Measurements from ENCODE around the gene ARRDC3. TPM values are rescaled to one million over a fixed set of nuclear protein-coding genes. Genes with fewer than 3 reads are reported as not detected.

ARRDC3 gene
- 71.8 and 190 TPM in 2 replicates for total RNA-seq (2011; cell fraction: chromatin; rRNA removed; ENCODE audit: low replicate concordance)
- total RNA-seq (2011; cell fraction: nucleolus; rRNA removed), result 40.0 and 50.7 TPM in 2 replicates
- total RNA-seq (2011; cell fraction: nucleoplasm; rRNA removed), result 79.3 and 101 TPM in 2 replicates
- 45.2 and 46.2 TPM in 2 replicates for total RNA-seq (2014; rRNA removed)
- total RNA-seq (2014; rRNA removed; fragmentation: Illumina TruSeq; extraction: Trizol), result 54.4 and 58.1 TPM in 2 replicates
- total RNA-seq (2015; rRNA removed; fragmentation: Illumina TruSeq; extraction: Trizol), result 36.0 and 39.4 TPM in 2 replicates
- total RNA-seq (2021), result 42.1 and 49.1 TPM in 2 replicates
- polyA plus RNA-seq (2011; rRNA removed), result 40.4 and 41.0 TPM in 2 replicates
- 6.3 and 18.7 TPM in 2 replicates for polyA plus RNA-seq (2011; cell fraction: cytosol; rRNA removed)
- polyA plus RNA-seq (2011; cell fraction: nucleus; rRNA removed), result 49.0 and 78.9 TPM in 2 replicates
- 27.7 and 35.0 TPM in 2 replicates for polyA plus RNA-seq (2012)
- polyA plus RNA-seq (2014; fragmentation: Illumina TruSeq; extraction: Trizol), result 19.3 and 25.5 TPM in 2 replicates
- 10 to 100 TPM; 23.8 to 30.2 TPM for polyA plus RNA-seq (2014; fragmentation: Nextera tagmentation; extraction: Ambion mirVana)
- 15.3 and 15.9 TPM in 2 replicates for polyA plus RNA-seq (2014; rRNA removed)
- polyA minus RNA-seq (2011; rRNA and poly(A)+ RNA removed), result 193 and 245 TPM in 2 replicates
- polyA minus RNA-seq (2011; cell fraction: cytosol; rRNA and poly(A)+ RNA removed), result 88.1 and 97.8 TPM in 2 replicates
- polyA minus RNA-seq (2011; cell fraction: nucleus; rRNA and poly(A)+ RNA removed), result 124 and 274 TPM in 2 replicates
- percentile 99 among the genes with signal in this experiment for Bru-seq, nascent RNA
- BruChase-seq, experiment 1, labeled RNA remaining after a 2-hour chase, result percentile 98 among the genes with signal in this experiment
- BruChase-seq, experiment 2, labeled RNA remaining after a 6-hour chase, result percentile 99 among the genes with signal in this experiment
- long read RNA-seq, experiment 1, full-length matches to known transcripts, result 52 of 71 reads
- long read RNA-seq, experiment 1, partial matches to known transcripts, result 10 of 71 reads
- long read RNA-seq, experiment 1, other reads (novel, unspliced or antisense), result 9 of 71 reads
- long read RNA-seq, experiment 2, partial matches to known transcripts, result 0 of 14 reads
- long read RNA-seq, experiment 2, other reads (novel, unspliced or antisense), result 14 of 14 reads
- long read RNA-seq, experiment 3, full-length matches to known transcripts, result 3 of 14 reads
- long read RNA-seq, experiment 3, partial matches to known transcripts, result 0 of 14 reads
- long read RNA-seq, experiment 3, other reads (novel, unspliced or antisense), result 11 of 14 reads

DNA sequence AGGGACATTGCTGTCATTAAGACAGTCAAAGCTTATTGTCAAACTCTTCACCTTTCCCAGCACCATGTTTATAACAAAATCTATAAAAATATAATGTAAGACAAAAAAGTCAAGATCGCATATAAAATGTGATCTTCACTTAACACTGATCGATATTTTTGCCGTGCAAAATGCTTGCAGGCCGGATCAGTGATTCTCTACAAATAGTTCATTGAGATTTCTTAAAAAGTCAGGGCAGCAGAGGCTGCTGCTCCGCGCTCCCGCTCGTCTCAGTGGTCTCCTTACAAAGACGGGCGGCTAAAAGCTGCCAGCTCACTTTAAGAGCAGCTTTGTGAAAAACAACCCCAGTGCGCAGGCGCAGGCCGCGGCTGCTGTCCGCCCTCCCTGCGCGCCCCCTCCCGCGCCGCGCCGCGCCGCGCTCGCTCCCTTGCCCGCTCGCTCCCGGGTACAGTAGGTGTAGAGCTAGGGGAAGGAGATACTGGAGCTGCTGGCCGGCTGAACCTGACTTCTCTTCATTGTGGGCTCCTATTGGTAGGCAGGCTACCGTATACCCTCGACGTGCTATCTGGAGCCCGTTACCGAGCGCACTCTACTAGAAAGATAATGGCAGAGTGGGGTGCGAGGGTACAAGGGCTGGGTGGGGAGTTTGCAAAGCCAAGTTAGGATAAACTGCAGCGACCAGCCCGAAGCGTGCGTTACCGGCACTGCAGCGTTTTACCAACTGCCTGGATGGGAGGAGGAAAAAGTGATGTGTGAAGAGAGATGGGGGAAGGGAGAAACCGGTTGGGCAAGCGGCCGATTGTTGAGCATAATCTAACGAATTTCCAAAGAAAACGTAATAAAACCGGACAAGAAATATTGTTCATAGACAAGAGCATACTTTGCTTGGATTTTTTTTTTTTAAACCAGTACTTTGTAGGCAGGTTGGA, at the start of gene ARRDC3:
TSS of gene ARRDC3 (minus strand) at position 291 of the 929 bp plus-strand sequence. CDS start at position 66, 225 bp downstream.
- intact Hi-C loops (cut with micrococcal nuclease), result loop anchor here (1.0 kb wide), 1 partner anchor 137 kb away; no protein-coding TSS in a partner anchor
- no peaks in the 10 kb centered on the region for H3K27me3 ChIP-seq (ENCODE audit: control insufficient read depth in 2 of 2, insufficient read depth in 2 of 2, low read length in 2 of 2)
- H3K9me1 ChIP-seq (ENCODE audit: control insufficient read depth, insufficient read depth, low read length), result no peaks in the 10 kb centered on the region
- FAIRE-seq (peak; percentile 83), ATAC-seq (peak; percentile 64), DNase-seq (ENCODE audit: extremely low read depth in 1 of 4, low spot score in 3 of 4) (peak; percentile 81 to 98 (median 88))
- in situ Hi-C loops (cut with MboI), result loop anchor here (10.0 kb wide), 2 partner anchors 278 to 518 kb away; no protein-coding TSS in a partner anchor
- peak within 1 kb of the TSS; percentile 75 for H2AFZ ChIP-seq (ENCODE audit: low read depth, low read length)
- H3K9ac ChIP-seq (ENCODE audit: insufficient read depth in 1 of 2, low read depth in 2 of 2, low read length in 2 of 2), result peak within 1 kb of the TSS; percentile 93 to 98
- WGBS (ENCODE audit: insufficient coverage, low coverage, missing lambda C conversion rate), result under 1% methylated on average over 42 of the region's 49 CpGs
- H3K79me2 ChIP-seq (ENCODE audit: control insufficient read depth, insufficient read depth, low read length), result peaks cover 60% of the 10 kb centered on the region
- peak within 1 kb of the TSS; percentile 60 for H3K4me3 ChIP-seq
- H3K4me2 ChIP-seq (ENCODE audit: insufficient read depth, low read length), result peak within 1 kb of the TSS; percentile 85
- BruUV-seq (replicated peaks), result TSS peak; percentile 36
- no peaks in the 10 kb centered on the region; the same call in 1 of the 2 replicates for H3K9me3 ChIP-seq (replicated peaks; ENCODE audit: control insufficient read depth, insufficient read depth, low read depth, low read length)
- POLR2A ChIA-PET, result interaction anchor here (0.7 to 4.5 kb wide), 50 partner anchors 9 to 747 kb away, joined by 3 to 47 read pairs (median 4); no protein-coding TSS in a partner anchor
- peaks cover 10% of the 10 kb centered on the region; the same call in 2 of the 3 replicates for H3K36me3 ChIP-seq (ENCODE audit: control insufficient read depth, insufficient read depth, low read length)
- CTCF ChIA-PET (ENCODE audit: low intra/inter-chr PET ratio), result interaction anchor here (1.2 to 5.1 kb wide), 5 partner anchors 138 to 518 kb away, joined by 5 to 104 read pairs (median 42); no protein-coding TSS in a partner anchor
- H4K20me1 ChIP-seq (replicated peaks; ENCODE audit: control insufficient read depth, insufficient read depth, low read length), result 0 out of 2 replicates have a peak, but pooled peaks cover 3% of the 10 kb centered on the region
- peak within 1 kb of the TSS; percentile 96 for H3K27ac ChIP-seq (ENCODE audit: extremely low read depth, low read depth, low read length)
- no peaks in the 10 kb centered on the region for H3K4me1 ChIP-seq (replicated peaks in 1 of 2; ENCODE audit: control insufficient read depth in 2 of 2, insufficient read depth in 2 of 2, low read length in 2 of 2)
- TF ChIP-seq TCF15 (CRISPR knock-in tag; IDR thresholded peaks at IDR 0.05), result 0 out of 2 replicates have a peak, but pooled peaks have one; percentile 39
- TF ChIP-seq MAX (CRISPR knock-in tag; IDR thresholded peaks at IDR 0.05), result peak; percentile 62
- TF ChIP-seq, protein P1, sequence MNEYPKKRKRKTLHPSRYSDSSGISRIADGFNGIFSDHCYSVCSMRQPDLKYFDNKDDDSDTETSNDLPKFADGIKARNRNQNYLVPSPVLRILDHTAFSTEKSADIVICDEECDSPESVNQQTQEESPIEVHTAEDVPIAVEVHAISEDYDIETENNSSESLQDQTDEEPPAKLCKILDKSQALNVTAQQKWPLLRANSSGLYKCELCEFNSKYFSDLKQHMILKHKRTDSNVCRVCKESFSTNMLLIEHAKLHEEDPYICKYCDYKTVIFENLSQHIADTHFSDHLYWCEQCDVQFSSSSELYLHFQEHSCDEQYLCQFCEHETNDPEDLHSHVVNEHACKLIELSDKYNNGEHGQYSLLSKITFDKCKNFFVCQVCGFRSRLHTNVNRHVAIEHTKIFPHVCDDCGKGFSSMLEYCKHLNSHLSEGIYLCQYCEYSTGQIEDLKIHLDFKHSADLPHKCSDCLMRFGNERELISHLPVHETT (CRISPR knock-in tag; conservative IDR thresholded peaks at IDR 0.05 in 1 of 2, IDR thresholded peaks at IDR 0.05 in 1 of 2), result peak in 1 of 2 experiments; percentile 94; a peak in 2 of 4 replicates
- 0 out of 2 replicates have a peak, but pooled peaks have one; percentile 5 for TF ChIP-seq RREB1 (CRISPR knock-in tag; IDR thresholded peaks at IDR 0.05)
